GM12801 (cell line): Measurements from ENCODE around the gene MCRIP1.

Source experiments
- CTCF ChIP-seq: IDR thresholded peaks from one replicate; pipeline ENCODE4 v1.5.1; 2011; ENCODE audit warnings: control low read depth; ENCODE audit not compliant: insufficient read length; ENCODE audit errors: extremely low read depth

MCRIP1 gene

GRCh38 chr17:81845881-81846742 lies 13.0 kb upstream of the MCRIP1 start:
- no peak for TF ChIP-seq CTCF

- no peak for TF ChIP-seq CTCF
These were observed 12.3 kb upstream of the MCRIP1 start for GRCh38 chr17:81845361-81845760.

GRCh38 chr17:81844887-81845286 lies 11.8 kb upstream of the MCRIP1 start:
- TF ChIP-seq CTCF, result no peak

GRCh38 chr17:81844327-81844851 lies 11.3 kb upstream of the MCRIP1 start:
- no peak for TF ChIP-seq CTCF

- no peak for TF ChIP-seq CTCF
These were observed 10.7 kb upstream of the MCRIP1 start for GRCh38 chr17:81843713-81844326.

- no peak for TF ChIP-seq CTCF
These were observed 9.8 kb upstream of the MCRIP1 start for GRCh38 chr17:81842725-81843504.

GRCh38 chr17:81842378-81842724 lies 9.3 kb upstream of the MCRIP1 start:
- TF ChIP-seq CTCF, result no peak
